LoVo (cell line): ENCODE results near the gene PLEKHG2.
"Not testable (repeated sequence)": the region's sequence is repeated elsewhere in the genome, so short reads cannot be mapped to it uniquely, and the experiment has no call there.

Experiments used
- DNase-seq: peaks from one replicate; pipeline ENCODE4 v3.0.0-alpha.2; 2016; ENCODE audit warnings: low spot score

Gene PLEKHG2

DNA sequence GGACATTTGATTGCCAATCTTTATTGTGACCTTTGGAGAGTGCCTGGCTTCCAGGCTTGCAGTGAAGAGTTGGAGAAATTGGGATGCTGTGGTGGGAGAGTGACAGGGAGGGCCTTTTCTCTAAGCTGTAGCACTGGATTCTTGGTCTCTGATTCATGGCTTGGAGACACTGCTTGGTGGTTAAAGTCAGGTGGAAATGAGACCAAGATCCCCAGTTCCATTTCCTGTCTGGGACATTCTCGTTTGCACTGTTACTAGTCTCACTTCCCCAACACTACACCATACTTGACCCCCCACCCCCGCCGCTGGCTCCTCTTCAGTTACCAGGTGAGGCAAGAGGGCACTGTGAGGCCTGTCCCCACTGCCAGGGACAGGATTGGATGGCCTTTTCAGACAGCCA, 35.8 kb downstream of the PLEKHG2 start:
- DNase-seq, result no peak

GRCh38 chr19:39449116-39449797, 36.8 kb downstream of the PLEKHG2 start:
- DNase-seq, result no peak

GRCh38 chr19:39451257-39451656, 38.8 kb downstream of the PLEKHG2 start:
- not testable (repeated sequence) for DNase-seq

DNA sequence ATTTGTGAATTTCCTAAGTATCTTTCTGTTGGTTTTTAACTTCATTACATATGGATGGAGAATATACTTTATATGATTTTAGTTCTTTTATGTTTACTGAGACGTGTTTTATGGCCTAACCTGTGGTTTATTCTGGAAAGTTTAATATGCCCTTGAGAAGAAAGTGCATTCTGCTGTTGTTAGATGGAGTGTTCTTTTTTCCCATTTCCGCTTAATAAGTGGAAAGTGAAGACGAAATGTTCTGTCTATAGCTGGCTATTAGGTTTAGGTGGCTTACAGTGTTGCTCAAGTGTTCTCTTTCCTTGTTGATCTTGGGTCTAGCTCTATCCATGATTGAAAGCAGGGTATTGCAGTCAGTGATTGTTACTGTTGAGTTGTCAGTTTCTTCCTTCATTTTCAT, 50.9 kb downstream of the PLEKHG2 start:
- no peak for DNase-seq

- DNase-seq, result no peak
Measured at GRCh38 chr19:39465956-39466747, 53.7 kb downstream of the PLEKHG2 start.

GRCh38 chr19:39467941-39468340, 55.5 kb downstream of the PLEKHG2 start:
- DNase-seq, result no peak

GRCh38 chr19:39469036-39469435, 56.6 kb downstream of the PLEKHG2 start:
- DNase-seq, result no peak

GRCh38 chr19:39469567-39469966, 57.1 kb downstream of the PLEKHG2 start:
- DNase-seq, result no peak

DNA sequence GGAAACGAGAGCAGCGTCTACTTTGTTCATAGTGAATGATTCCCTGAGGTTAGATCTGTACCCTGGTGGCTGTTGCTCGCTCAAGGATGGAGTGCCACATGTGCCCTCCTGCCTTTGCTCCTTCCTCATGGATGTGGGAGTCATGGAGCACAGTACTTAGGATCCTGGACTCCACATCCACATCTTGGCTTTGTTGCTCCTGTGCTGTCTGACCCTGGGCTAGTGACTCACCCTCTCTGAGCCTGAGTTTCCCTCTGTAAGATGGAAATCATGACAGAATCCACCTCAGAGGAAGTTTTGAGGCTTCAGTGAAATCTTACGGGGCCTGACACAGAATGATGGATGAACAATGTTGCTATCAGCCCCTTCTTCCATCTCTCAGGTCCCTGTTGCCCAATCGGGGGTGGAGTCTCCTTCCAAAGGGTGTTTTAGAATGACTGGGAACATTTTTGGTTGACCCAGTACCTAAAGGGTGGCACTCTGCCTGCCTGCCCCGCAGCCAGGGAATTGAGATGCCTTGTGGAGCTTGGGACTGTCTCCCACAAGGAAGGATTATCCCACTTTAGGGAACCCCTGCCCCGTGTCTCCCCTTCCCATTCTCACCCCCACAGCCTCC, 58.4 kb downstream of the PLEKHG2 start:
- DNase-seq, result no peak

DNA sequence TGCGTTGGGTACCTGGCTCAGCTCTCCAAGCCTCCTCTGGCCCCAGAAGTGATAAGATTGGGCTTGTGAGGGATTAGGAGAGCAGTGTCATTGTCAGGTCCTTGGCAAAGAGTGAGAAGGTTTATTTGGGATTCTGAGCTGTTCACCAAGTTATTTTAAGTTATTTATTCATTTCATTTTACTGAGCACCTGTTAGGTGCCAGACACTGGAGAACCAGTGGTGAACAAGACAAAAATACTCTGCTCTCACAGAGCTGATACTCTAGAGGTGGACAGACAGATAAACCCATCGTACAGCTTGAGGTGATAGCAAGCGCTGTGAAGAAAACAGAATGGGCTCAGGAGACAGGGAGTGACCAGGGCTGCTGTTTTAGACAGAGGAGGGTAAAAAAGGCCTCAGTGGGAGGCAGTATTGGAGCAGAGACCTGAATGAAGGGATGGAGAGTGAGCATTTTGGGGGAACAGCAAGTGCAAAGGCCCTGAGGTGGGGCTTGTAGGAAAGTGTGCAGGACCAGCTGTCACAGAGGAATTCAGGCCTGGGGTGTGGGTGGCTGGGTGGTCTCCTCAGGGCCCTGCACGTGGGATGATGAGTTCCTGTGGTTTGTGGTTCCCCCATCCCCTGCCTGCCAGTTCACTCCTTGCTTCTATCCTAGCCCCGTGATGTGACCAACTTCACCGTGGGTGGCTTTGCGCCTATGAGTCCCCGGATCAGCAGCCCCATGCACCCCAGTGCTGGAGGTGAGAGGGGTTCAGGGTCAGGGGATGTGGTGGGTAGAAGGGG, 59.5 kb downstream of the PLEKHG2 start:
- no peak for DNase-seq

GRCh38 chr19:39472746-39473442, 60.4 kb downstream of the PLEKHG2 start:
- DNase-seq, result no peak

- no peak for DNase-seq
Measured at GRCh38 chr19:39473443-39473960, 61.0 kb downstream of the PLEKHG2 start.

DNA sequence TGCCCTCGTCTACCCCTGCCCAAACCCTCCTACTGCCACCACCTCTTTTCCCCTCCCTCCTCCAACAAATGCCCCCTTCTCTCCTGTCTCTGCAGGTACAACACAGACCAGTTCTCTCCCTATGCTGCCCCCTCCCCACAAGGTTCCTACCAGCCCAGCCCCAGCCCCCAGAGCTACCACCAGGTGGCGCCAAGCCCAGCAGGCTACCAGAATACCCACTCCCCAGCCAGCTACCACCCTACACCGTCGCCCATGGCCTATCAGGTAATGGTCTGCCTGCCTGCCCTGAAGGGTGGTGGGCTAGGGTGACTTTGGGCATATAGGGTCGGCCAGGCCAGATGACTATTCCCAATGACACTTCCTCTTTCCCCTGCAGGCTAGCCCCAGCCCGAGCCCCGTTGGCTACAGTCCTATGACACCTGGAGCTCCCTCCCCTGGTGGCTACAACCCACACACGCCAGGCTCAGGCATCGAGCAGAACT, 61.7 kb downstream of the PLEKHG2 start:
- no peak for DNase-seq

DNA sequence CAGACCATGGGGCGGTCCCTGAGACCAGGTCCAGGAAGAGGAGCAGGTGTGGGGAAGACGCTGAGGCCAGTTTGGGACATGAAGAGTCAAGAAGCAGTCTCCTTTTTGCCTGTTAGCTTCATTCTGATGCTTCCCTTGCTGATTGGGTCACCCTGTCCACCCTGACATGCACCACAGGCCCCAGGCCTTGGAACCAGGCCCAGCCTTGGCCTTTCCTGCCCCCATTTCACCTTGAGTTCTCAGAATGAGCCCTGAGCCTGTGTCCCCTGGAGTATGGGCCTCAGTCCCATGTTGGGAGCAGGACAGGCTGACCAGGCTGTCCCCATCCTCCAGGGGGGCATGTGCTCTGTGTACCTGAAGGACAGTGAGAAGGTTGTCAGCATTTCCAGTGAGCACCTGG, 63.3 kb downstream of the PLEKHG2 start:
- no peak for DNase-seq
